Stomach smooth muscle (tissue), 2 donors: ENCODE results near the gene SECISBP2L.

Experiments used
- H3K27ac ChIP-seq: one replicate; pipeline ENCODE4 v1.7.0; 2013; ENCODE audit warnings: mild to moderate bottlenecking, low read length, inconsistent platforms
- H3K27me3 ChIP-seq, 2 donors: one replicate each; pipeline ENCODE4 v1.7.0; 2013; ENCODE audit warnings: low read length in 2 of 2; ENCODE audit not compliant: insufficient read depth in 2 of 2, control insufficient read depth in 1 of 2
- H3K36me3 ChIP-seq, 2 donors: one replicate each; pipeline ENCODE4 v1.7.0; 2013; ENCODE audit warnings: low read length in 2 of 2; ENCODE audit not compliant: control insufficient read depth in 2 of 2, insufficient read depth in 2 of 2
- H3K4me1 ChIP-seq: one replicate; pipeline ENCODE4 v1.7.0; 2013; ENCODE audit warnings: low read length; ENCODE audit not compliant: control insufficient read depth, insufficient read depth
- H3K4me3 ChIP-seq, 2 donors: one replicate each; pipeline ENCODE4 v1.7.0; 2013; ENCODE audit warnings: low read length in 2 of 2
- H3K9ac ChIP-seq, 2 donors: one replicate each; pipeline ENCODE4 v1.7.0; 2013; ENCODE audit warnings: low read length in 2 of 2, mild to moderate bottlenecking in 1 of 2
- H3K9me3 ChIP-seq, 2 donors: one replicate each; pipeline ENCODE4 v1.7.0; 2013; ENCODE audit warnings: low read length in 2 of 2; ENCODE audit not compliant: control insufficient read depth in 2 of 2
- donor health status: healthy.
- donor health status: Pancreatic carcinoma.

SECISBP2L gene

GRCh38 chr15:49046220-49047102, at the start of gene SECISBP2L:
SECISBP2L (minus strand) TSS chr15:49046446; CDS start chr15:49046299, 147 bp downstream.
- Histone ChIP-seq H3K27me3 (no peaks in the 10 kb centered on the region), H3K4me3 (peak within 1 kb of the TSS; percentile 89 to 97), H3K36me3 (no peaks in the 10 kb centered on the region), H3K9me3 (no peaks in the 10 kb centered on the region), H3K4me1 (peaks cover 5% of the 10 kb centered on the region), H3K9ac (peak within 1 kb of the TSS; percentile 91 to 94), H3K27ac (peak within 1 kb of the TSS; percentile 70)

GRCh38 chr15:49094923-49095322, 48.7 kb upstream of the SECISBP2L start:
- Histone ChIP-seq H3K27me3 (no peaks in the 10 kb centered on the region), H3K36me3 (no peaks in the 10 kb centered on the region), H3K9ac (no peak overlapping the region), H3K27ac (no peak overlapping the region), H3K4me3 (no peak overlapping the region), H3K4me1 (no peaks in the 10 kb centered on the region), H3K9me3 (no peaks in the 10 kb centered on the region)

GRCh38 chr15:49093252-49094105, 47.2 kb upstream of the SECISBP2L start:
- Histone ChIP-seq H3K27me3 (no peaks in the 10 kb centered on the region), H3K9me3 (no peaks in the 10 kb centered on the region), H3K4me3 (no peak overlapping the region), H3K36me3 (no peaks in the 10 kb centered on the region), H3K4me1 (no peaks in the 10 kb centered on the region), H3K27ac (no peak overlapping the region), H3K9ac (no peak overlapping the region)

- Histone ChIP-seq H3K9ac (no peak overlapping the region), H3K27me3 (no peaks in the 10 kb centered on the region), H3K27ac (no peak overlapping the region), H3K4me1 (no peaks in the 10 kb centered on the region), H3K36me3 (no peaks in the 10 kb centered on the region), H3K9me3 (no peaks in the 10 kb centered on the region), H3K4me3 (no peak overlapping the region)
Observed at GRCh38 chr15:49088996-49089395, 42.8 kb upstream of the SECISBP2L start.

GRCh38 chr15:49085696-49086459, 39.6 kb upstream of the SECISBP2L start:
- H3K4me3 ChIP-seq = no peak overlapping the region
- H3K27ac ChIP-seq = no peak overlapping the region
- no peak overlapping the region for H3K9ac ChIP-seq
- no peaks in the 10 kb centered on the region for H3K9me3 ChIP-seq
- H3K36me3 ChIP-seq = no peaks in the 10 kb centered on the region
- no peaks in the 10 kb centered on the region for H3K4me1 ChIP-seq
- no peaks in the 10 kb centered on the region for H3K27me3 ChIP-seq

GRCh38 chr15:49084285-49084570, 38.0 kb upstream of the SECISBP2L start:
- Histone ChIP-seq H3K9me3 (no peaks in the 10 kb centered on the region), H3K9ac (no peak overlapping the region), H3K27ac (no peak overlapping the region), H3K4me3 (no peak overlapping the region), H3K27me3 (peaks cover 0 to 2% of the 10 kb centered on the region in 2 donors), H3K36me3 (no peaks in the 10 kb centered on the region), H3K4me1 (no peaks in the 10 kb centered on the region)

- H3K9ac ChIP-seq = no peak overlapping the region
- no peaks in the 10 kb centered on the region for H3K36me3 ChIP-seq
- H3K4me1 ChIP-seq = no peaks in the 10 kb centered on the region
- no peak overlapping the region for H3K4me3 ChIP-seq
- H3K9me3 ChIP-seq = no peaks in the 10 kb centered on the region
- no peak overlapping the region for H3K27ac ChIP-seq
- peaks cover 0 to 2% of the 10 kb centered on the region in 2 donors for H3K27me3 ChIP-seq
Observed at GRCh38 chr15:49083401-49084284, 37.4 kb upstream of the SECISBP2L start.

GRCh38 chr15:49082960-49083359, 36.7 kb upstream of the SECISBP2L start:
- Histone ChIP-seq H3K4me1 (no peaks in the 10 kb centered on the region), H3K27ac (no peak overlapping the region), H3K36me3 (no peaks in the 10 kb centered on the region), H3K9me3 (no peaks in the 10 kb centered on the region), H3K27me3 (peaks cover 0 to 2% of the 10 kb centered on the region in 2 donors), H3K9ac (no peak overlapping the region), H3K4me3 (no peak overlapping the region)

- Histone ChIP-seq H3K4me1 (no peaks in the 10 kb centered on the region), H3K4me3 (no peak overlapping the region), H3K9me3 (no peaks in the 10 kb centered on the region), H3K27me3 (peaks cover 0 to 2% of the 10 kb centered on the region in 2 donors), H3K9ac (no peak overlapping the region), H3K27ac (no peak overlapping the region), H3K36me3 (no peaks in the 10 kb centered on the region)
Observed at GRCh38 chr15:49079340-49080039, 33.2 kb upstream of the SECISBP2L start.
